Naive thymus-derived CD4-positive, alpha-beta T cell (primary cell): ENCODE measurements around the gene KIF3B. TPM values are rescaled to one million over a fixed set of nuclear protein-coding genes. Genes with fewer than 3 reads are reported as not detected.
"Not testable (repeated sequence)": the region's sequence is repeated elsewhere in the genome, so short reads cannot be mapped to it uniquely, and the experiment has no call there.

Source experiments
- ATAC-seq: fragments of 150-1000 bp; cut with Tn5 transposase; 2 replicates; pipeline ENCODE4 v1.10.0; 2021; ENCODE audit warnings: mild to moderate bottlenecking, moderate library complexity
- CTCF ChIA-PET: fragments of 350-600 bp; sonication (Branson Sonifier 250); formaldehyde crosslinking; loops from one replicate; lab custom pipeline; 2021; ENCODE audit warnings: antibody characterized with exemption; lab: Charles Lee
- POLR2A ChIA-PET: fragments of 350-600 bp; sonication (Branson Sonifier 250); formaldehyde crosslinking; loops from one replicate; lab custom pipeline; 2021; ENCODE audit warnings: antibody characterized with exemption, inconsistent platforms; lab: Charles Lee
- DNase-seq, 9 donors: peaks; one replicate each; pipeline versions ENCODE4 v3.0.0 to v3.0.0-alpha.2; 2020 to 2022; ENCODE audit warnings: mixed read lengths in 1 of 9
- H3K27ac ChIP-seq: one replicate; pipeline ENCODE4 v1.7.0; 2013; ENCODE audit warnings: mild to moderate bottlenecking, low read depth, low read length, moderate library complexity
- H3K27me3 ChIP-seq, 2 donors: one replicate each; pipeline ENCODE4 v1.7.0; 2013; ENCODE audit warnings: low read length in 2 of 2, mild to moderate bottlenecking in 2 of 2, moderate library complexity in 2 of 2; ENCODE audit not compliant: control insufficient read depth in 2 of 2, insufficient read depth in 2 of 2
- H3K36me3 ChIP-seq, 3 experiments: 1 replicate in 2 of 3; 2 replicates in 1 of 3; pipeline ENCODE4 v1.7.0; 2013; ENCODE audit warnings: low read length in 3 of 3, mild to moderate bottlenecking in 3 of 3, moderate library complexity in 1 of 3; ENCODE audit not compliant: insufficient read depth in 3 of 3, control insufficient read depth in 2 of 3
- H3K4me1 ChIP-seq, 2 donors: one replicate each; pipeline ENCODE4 v1.7.0; 2013; ENCODE audit warnings: low read length in 2 of 2, mild to moderate bottlenecking in 2 of 2, moderate library complexity in 1 of 2; ENCODE audit not compliant: control insufficient read depth in 2 of 2, insufficient read depth in 2 of 2
- H3K4me3 ChIP-seq: 2 replicates; pipeline ENCODE4 v1.7.0; 2013; ENCODE audit warnings: mild to moderate bottlenecking, low read length
- H3K9me3 ChIP-seq, 3 experiments: 1 replicate in 2 of 3; 2 replicates in 1 of 3; pipeline ENCODE4 v1.7.0; 2013; ENCODE audit warnings: low read length in 3 of 3; ENCODE audit not compliant: control insufficient read depth in 2 of 3
- H3K27ac Mint-ChIP-seq, 9 donors: one replicate each; pipeline ENCODE4 v1.8.0; 2020 to 2022; ENCODE audit warnings: mixed read lengths in 9 of 9, mild to moderate bottlenecking in 8 of 9, moderate library complexity in 5 of 9, inconsistent platforms in 2 of 9
- H3K27me3 Mint-ChIP-seq, 5 donors: one replicate each; pipeline ENCODE4 v1.8.0; 2021 to 2022; ENCODE audit warnings: mixed read lengths in 5 of 5, mild to moderate bottlenecking in 1 of 5
- H3K36me3 Mint-ChIP-seq, 5 donors: one replicate each; pipeline ENCODE4 v1.8.0; 2020 to 2022; ENCODE audit warnings: mixed read lengths in 5 of 5, mild to moderate bottlenecking in 3 of 5, inconsistent platforms in 1 of 5
- H3K4me1 Mint-ChIP-seq, 7 donors: one replicate each; pipeline ENCODE4 v1.8.0; 2020 to 2022; ENCODE audit warnings: mixed read lengths in 7 of 7, mild to moderate bottlenecking in 3 of 7, inconsistent platforms in 1 of 7
- H3K4me3 Mint-ChIP-seq, 10 donors: one replicate each; pipeline ENCODE4 v1.8.0; 2020 to 2022; ENCODE audit warnings: mild to moderate bottlenecking in 10 of 10, mixed read lengths in 10 of 10, moderate library complexity in 6 of 10, inconsistent platforms in 2 of 10
- H3K9me3 Mint-ChIP-seq, 11 donors: one replicate each; pipeline ENCODE4 v1.8.0; 2020 to 2022; ENCODE audit warnings: mixed read lengths in 11 of 11, mild to moderate bottlenecking in 4 of 11, inconsistent platforms in 1 of 11, moderate library complexity in 1 of 11
- intact Hi-C, 2 donors: fragments of 100-400 bp; cut with micrococcal nuclease; formaldehyde crosslinking; loops; one replicate each; pipeline ENCODE4 v1.15.1; 2023
- polyA plus RNA-seq, 2 donors: library from polyadenylated mRNA; unstranded; fragments of 300-500 nt; fragmentation: Illumina TruSeq; gene quantifications; one replicate each; pipeline ENCODE4 v1.2.3, GENCODE V29; 2021
- total RNA-seq, 6 experiments: library from RNA in 5 of 6; stranded (reverse) in 5 of 6; gene quantifications; 1 replicate in 5 of 6; 2 replicates in 1 of 6; pipeline ENCODE4 v1.2.3 and lab custom pipeline; 2021 to 2026

The KIF3B gene
- total and polyA plus RNA-seq, 7 experiments from 2014 or later, result 1.5 to 19.5 (median 11.0) TPM

DNA sequence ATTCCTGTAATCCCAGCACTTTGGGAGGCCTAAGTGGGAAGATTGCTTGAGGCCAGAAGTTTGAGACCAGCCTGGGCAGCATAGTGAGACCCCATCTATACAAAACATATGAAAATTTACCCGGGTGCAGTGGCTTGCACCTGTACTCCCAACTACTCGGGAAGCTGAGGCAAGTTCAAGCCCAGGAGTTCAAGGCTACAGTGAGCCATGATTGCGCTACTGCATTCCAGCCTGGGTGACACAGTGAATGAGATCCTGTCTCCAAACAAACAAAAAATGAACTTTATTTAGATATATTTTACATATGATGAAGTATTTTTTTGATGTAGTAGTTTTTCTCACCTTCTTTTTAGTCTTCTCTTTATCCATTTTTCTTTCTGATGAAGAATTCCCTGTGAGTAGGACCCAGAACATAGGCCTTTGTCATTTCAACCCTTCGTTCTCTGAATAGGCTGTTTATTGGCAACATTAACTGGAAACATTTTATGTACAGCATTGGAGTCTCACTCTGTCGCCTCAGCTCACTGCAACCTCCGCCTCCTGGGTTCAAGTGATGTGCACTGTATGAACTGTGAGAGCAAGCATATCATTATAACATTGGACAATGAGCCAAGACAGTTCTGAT, 10.9 kb downstream of the KIF3B start:
- CTCF ChIA-PET, result interaction anchor here (0.6 to 0.7 kb wide), 2 partner anchors 12 to 246 kb away, joined by 3 to 6 read pairs; no protein-coding TSS in a partner anchor
- ATAC-seq (no peak), DNase-seq (no peak)
- H3K4me3 Mint-ChIP-seq, result no peak overlapping the region
- Histone ChIP-seq H3K4me3 (no peak overlapping the region), H3K27me3 (no peaks in the 10 kb centered on the region), H3K27ac (no peak overlapping the region), H3K36me3 (no peaks in the 10 kb centered on the region), H3K4me1 (peaks cover 10 to 28% of the 10 kb centered on the region in 2 donors), H3K9me3 (no peaks in the 10 kb centered on the region)
- intact Hi-C loops, result no loop called here
- peak overlapping the region in 2 of 9 donors; percentile 4 to 38 for H3K27ac Mint-ChIP-seq
- H3K4me1 Mint-ChIP-seq, result peaks cover 30 to 35% (median 33%) of the 10 kb centered on the region in 7 donors
- H3K9me3 Mint-ChIP-seq, result peaks cover 0 to 2% (median 0%) of the 10 kb centered on the region in 11 donors
- peaks cover 3 to 16% (median 6%) of the 10 kb centered on the region in 5 donors for H3K36me3 Mint-ChIP-seq
- POLR2A ChIA-PET, result interaction anchor here (0.7 kb wide), 2 partner anchors 18 to 113 kb away, joined by 3 to 5 read pairs; no protein-coding TSS in a partner anchor
- no peaks in the 10 kb centered on the region for H3K27me3 Mint-ChIP-seq

DNA sequence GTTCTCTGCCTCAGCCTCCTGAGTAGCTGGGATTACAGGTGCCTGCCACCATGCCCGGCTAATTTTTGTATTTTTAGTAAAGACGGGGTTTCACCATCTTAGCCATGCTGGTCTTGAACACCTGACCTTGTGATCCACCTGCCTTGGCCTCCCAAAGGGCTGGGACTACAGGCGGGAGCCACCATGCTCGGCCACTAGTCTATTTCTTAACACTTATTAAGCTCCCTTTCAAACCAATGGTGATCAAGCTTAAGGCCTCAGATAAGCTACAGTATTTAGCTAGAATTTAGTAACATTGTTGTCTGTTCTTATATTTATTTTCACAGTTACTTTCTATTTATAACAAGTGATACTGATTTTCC, 11.8 kb downstream of the KIF3B start:
- POLR2A ChIA-PET, DNase-seq, H3K27ac Mint-ChIP-seq, intact Hi-C loops, ATAC-seq, H3K4me3 Mint-ChIP-seq, H3K36me3 ChIP-seq, H3K9me3 Mint-ChIP-seq, H3K27me3 Mint-ChIP-seq, H3K9me3 ChIP-seq, H3K27me3 ChIP-seq, H3K27ac ChIP-seq, H3K4me3 ChIP-seq: not testable (repeated sequence)
- Mint-ChIP-seq H3K36me3 (peaks cover 3 to 13% (median 6%) of the 10 kb centered on the region in 5 donors), H3K4me1 (peaks cover 28 to 33% (median 33%) of the 10 kb centered on the region in 7 donors)
- CTCF ChIA-PET, result interaction anchor here (0.7 kb wide), 1 partner anchor 245 kb away, joined by 6 read pairs; no protein-coding TSS in a partner anchor
- H3K4me1 ChIP-seq, result peaks cover 10 to 28% of the 10 kb centered on the region in 2 donors

DNA sequence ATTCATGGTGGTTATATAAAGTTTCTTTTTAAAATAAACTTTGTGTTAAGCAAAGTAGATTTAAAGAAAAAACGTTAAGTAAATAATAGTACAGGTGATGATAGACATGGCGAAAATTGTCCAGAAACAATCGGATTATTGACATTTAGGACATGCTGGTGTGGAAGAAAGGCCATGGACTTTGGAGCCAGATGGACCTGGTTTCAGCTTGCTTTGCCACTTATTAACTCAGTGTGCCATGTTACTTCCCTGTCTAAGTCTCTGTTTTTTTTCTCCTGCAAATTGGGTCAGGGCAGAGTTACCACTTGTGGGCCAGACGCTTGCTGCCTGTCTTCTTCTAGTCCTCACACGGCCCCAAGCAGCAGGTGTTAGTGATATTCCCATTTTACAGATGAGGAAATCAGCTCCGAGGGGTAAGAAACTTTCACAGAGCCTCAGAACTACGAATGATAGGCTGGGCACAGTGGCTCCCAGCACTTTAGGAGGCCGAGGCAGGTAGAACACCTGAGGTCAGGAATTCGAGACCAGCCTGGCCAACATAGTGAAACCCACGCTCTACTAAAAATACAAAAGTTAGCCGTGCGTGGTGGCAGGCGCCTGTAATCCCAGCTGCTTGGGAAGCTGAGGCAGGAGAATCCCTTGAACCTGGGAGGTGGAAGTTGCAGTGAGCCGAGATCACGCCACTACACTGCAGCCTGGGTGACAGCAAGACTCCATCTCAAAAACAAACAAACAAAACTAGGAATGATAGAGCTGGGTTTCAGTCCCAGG, 12.4 kb downstream of the KIF3B start:
- H3K4me1 Mint-ChIP-seq, result peaks cover 23 to 31% (median 27%) of the 10 kb centered on the region in 7 donors
- DNase-seq (no peak), ATAC-seq (no peak)
- H3K4me3 Mint-ChIP-seq, result no peak overlapping the region
- peaks cover 10 to 22% of the 10 kb centered on the region in 2 donors for H3K4me1 ChIP-seq
- CTCF ChIA-PET, result interaction anchor here (0.7 kb wide), 1 partner anchor 166 kb away, joined by 3 read pairs; no protein-coding TSS in a partner anchor
- POLR2A ChIA-PET, result no interaction called here
- H3K36me3 Mint-ChIP-seq, result peaks cover 3 to 12% (median 6%) of the 10 kb centered on the region in 5 donors
- H3K9me3 ChIP-seq, result no peaks in the 10 kb centered on the region
- no peak overlapping the region for H3K4me3 ChIP-seq
- no peaks in the 10 kb centered on the region for H3K27me3 ChIP-seq
- H3K36me3 ChIP-seq, result no peaks in the 10 kb centered on the region
- intact Hi-C loops, result no loop called here
- no peaks in the 10 kb centered on the region for H3K27me3 Mint-ChIP-seq
- H3K27ac ChIP-seq, result no peak overlapping the region
- H3K27ac Mint-ChIP-seq, result no peak overlapping the region
- H3K9me3 Mint-ChIP-seq, result peaks cover 0 to 2% (median 0%) of the 10 kb centered on the region in 11 donors

DNA sequence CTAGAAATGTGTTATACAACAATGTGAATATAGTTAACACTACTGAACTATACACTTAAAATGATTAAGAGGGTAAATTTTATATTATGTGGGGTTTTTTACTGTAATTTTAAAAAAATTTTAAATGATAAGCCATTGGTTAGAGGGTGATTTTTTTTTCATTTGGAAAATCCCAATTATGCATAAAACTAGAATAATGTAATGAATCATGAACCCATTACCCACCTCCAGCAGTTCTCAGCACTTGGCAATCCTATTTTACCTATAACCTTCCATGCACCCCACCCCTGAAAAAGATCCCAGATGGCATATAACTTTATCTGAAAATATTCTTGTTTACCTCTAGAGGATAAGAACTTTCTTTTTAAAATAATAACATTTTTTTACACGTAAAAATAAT, 13.7 kb downstream of the KIF3B start:
- H3K9me3 ChIP-seq, result no peaks in the 10 kb centered on the region
- peaks cover 2 to 10% of the 10 kb centered on the region in 2 donors for H3K4me1 ChIP-seq
- ChIA-PET POLR2A (no interaction called here), CTCF (no interaction called here)
- no peak for DNase-seq
- ATAC-seq, result no peak
- intact Hi-C loops, result no loop called here
- H3K27ac Mint-ChIP-seq, result no peak overlapping the region
- no peaks in the 10 kb centered on the region for H3K36me3 ChIP-seq
- no peaks in the 10 kb centered on the region for H3K27me3 ChIP-seq
- no peak overlapping the region for H3K4me3 ChIP-seq
- peaks cover 0 to 2% (median 0%) of the 10 kb centered on the region in 11 donors for H3K9me3 Mint-ChIP-seq
- H3K27me3 Mint-ChIP-seq, result no peaks in the 10 kb centered on the region
- H3K36me3 Mint-ChIP-seq, result peaks cover 3 to 12% (median 6%) of the 10 kb centered on the region in 5 donors
- H3K4me1 Mint-ChIP-seq, result peaks cover 10 to 18% (median 14%) of the 10 kb centered on the region in 7 donors
- H3K4me3 Mint-ChIP-seq, result no peak overlapping the region
- no peak overlapping the region for H3K27ac ChIP-seq

DNA sequence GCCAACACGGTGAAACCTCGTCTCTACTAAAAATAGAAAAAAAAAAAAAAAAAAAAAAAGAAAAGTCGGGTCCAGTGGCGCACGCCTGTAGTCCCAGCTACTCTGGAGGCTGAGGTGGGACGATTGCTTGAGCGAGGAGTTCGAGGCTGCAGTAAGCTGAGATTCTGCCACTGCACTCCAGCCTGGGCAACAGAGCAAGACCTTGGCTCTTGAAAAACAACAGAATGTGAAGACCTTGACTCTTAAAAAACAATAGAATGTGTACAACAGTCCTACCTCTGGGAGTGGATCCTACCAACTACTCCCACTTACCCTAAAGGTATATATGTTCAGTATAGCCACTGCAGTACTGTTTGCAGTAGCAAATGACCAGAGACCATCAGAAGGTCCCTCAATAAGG, 15.1 kb downstream of the KIF3B start:
- H3K4me1 Mint-ChIP-seq, result peaks cover 3 to 22% (median 14%) of the 10 kb centered on the region in 7 donors
- no peak for ATAC-seq
- Histone ChIP-seq H3K4me3 (no peak overlapping the region), H3K4me1 (no peaks in the 10 kb centered on the region), H3K9me3 (no peaks in the 10 kb centered on the region), H3K27ac (no peak overlapping the region), H3K27me3 (no peaks in the 10 kb centered on the region), H3K36me3 (no peaks in the 10 kb centered on the region)
- ChIA-PET POLR2A (interaction anchor here (1.0 kb wide), 1 partner anchor 9 kb away, joined by 3 read pairs; no protein-coding TSS in a partner anchor), CTCF (no interaction called here)
- no peak overlapping the region for H3K27ac Mint-ChIP-seq
- intact Hi-C loops, result no loop called here
- H3K4me3 Mint-ChIP-seq, result no peak overlapping the region
- H3K36me3 Mint-ChIP-seq, result peaks cover 3 to 12% (median 6%) of the 10 kb centered on the region in 5 donors
- DNase-seq, result no peak
- H3K9me3 Mint-ChIP-seq, result peaks cover 0 to 2% (median 0%) of the 10 kb centered on the region in 11 donors
- no peaks in the 10 kb centered on the region for H3K27me3 Mint-ChIP-seq

DNA sequence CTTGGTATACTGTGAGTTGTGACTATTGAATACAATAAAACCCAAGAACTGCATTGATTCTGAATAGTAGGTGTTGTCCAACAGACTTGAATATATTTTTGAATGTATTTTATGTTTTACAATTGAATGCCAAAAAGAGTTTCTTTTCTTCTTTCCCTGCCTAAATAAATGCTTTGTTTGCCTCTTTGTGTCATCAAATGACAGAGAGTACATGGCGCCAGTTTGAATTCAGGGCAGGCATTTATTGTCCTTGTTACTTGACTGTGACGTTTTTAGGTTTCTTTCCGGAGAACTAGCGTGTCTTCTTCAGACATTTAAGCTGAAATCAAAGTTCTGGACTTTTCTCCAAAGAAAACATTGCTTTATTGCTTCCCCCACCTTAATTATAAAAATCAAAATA, 16.6 kb downstream of the KIF3B start:
- H3K27ac ChIP-seq, result no peak overlapping the region
- H3K9me3 ChIP-seq, result no peaks in the 10 kb centered on the region
- intact Hi-C loops, result no loop called here
- no peak for ATAC-seq
- no peaks in the 10 kb centered on the region for H3K27me3 Mint-ChIP-seq
- CTCF ChIA-PET, result no interaction called here
- H3K27ac Mint-ChIP-seq, result no peak overlapping the region
- H3K4me3 ChIP-seq, result no peak overlapping the region
- peaks cover 0 to 10% (median 0%) of the 10 kb centered on the region in 5 donors for H3K36me3 Mint-ChIP-seq
- POLR2A ChIA-PET, result no interaction called here
- no peak for DNase-seq
- no peaks in the 10 kb centered on the region for H3K27me3 ChIP-seq
- no peaks in the 10 kb centered on the region for H3K9me3 Mint-ChIP-seq
- H3K4me1 Mint-ChIP-seq, result peaks cover 9 to 25% (median 16%) of the 10 kb centered on the region in 7 donors
- no peak overlapping the region for H3K4me3 Mint-ChIP-seq
- H3K4me1 ChIP-seq, result no peaks in the 10 kb centered on the region
- H3K36me3 ChIP-seq, result no peaks in the 10 kb centered on the region
